ENCODE data around the gene CLEC18A.

The CLEC18A gene

DNA sequence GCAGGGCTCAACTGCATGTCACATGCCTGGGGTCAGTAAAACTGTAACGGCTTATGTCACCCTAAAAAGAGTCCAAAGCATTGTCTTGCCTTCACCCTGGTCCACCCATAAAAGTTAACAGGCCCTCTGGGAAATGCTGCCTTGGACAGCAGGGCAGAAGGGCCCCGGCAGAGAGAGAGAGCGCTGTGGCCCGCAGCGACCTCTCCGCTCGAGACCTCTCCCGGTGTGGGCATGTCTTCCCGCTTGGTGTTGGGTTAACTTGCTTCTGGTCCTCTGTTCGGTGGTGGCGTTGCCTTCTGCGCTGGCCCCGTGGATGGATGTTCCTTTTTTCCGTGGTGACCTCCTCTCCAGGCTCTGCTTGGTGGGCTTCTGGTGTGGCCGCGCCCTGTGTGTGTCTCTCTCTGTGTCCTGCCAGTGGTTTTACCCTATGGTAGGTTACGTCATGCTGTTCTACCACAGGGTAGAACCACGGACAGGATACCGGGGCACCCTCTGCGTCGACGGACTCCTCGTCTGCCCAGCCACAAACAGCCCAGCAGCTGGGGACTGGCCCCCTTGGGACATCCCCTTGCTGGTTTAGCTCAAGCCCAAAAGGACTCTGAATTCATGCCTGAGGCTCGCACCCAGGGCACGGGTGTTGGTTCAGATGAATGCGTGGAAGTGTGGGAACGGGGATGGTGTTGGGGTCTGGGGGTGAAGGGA, 18.3 kb upstream of the CLEC18A start:
- no peaks in the 10 kb centered on the region for H3K4me1 ChIP-seq (ENCODE audit: control insufficient read depth, low read length)
- H3F3A ChIP-seq (ENCODE audit: control insufficient read depth, insufficient read depth), result no peaks in the 10 kb centered on the region
- no peak overlapping the region for H3K4me3 ChIP-seq (ENCODE audit: low read length)
- TF ChIP-seq EZH2phosphoT487 (IDR thresholded peaks at IDR 0.05; ENCODE audit: borderline replicate concordance, low read length), result no peak
- H3K9me3 ChIP-seq (ENCODE audit: control insufficient read depth, insufficient read depth, low read length), result no peaks in the 10 kb centered on the region
- H3K9me2 ChIP-seq (replicated peaks; ENCODE audit: control insufficient read depth, low read length), result no peaks in the 10 kb centered on the region
- no peaks in the 10 kb centered on the region for H3K79me2 ChIP-seq (ENCODE audit: control insufficient read depth, low read length)
- H4K20me1 ChIP-seq (ENCODE audit: control insufficient read depth, insufficient read depth, low read depth, low read length), result no peaks in the 10 kb centered on the region
- H3K36me3 ChIP-seq (ENCODE audit: control insufficient read depth, low read length), result peaks cover 10% of the 10 kb centered on the region; the same call in 1 of the 2 replicates
- no peak overlapping the region for H3K4me2 ChIP-seq (ENCODE audit: low read length)
- no peak overlapping the region for H3K27ac ChIP-seq (ENCODE audit: low read depth, low read length)
- H3K27me3 ChIP-seq (ENCODE audit: control insufficient read depth, low read length), result no peaks in the 10 kb centered on the region

DNA sequence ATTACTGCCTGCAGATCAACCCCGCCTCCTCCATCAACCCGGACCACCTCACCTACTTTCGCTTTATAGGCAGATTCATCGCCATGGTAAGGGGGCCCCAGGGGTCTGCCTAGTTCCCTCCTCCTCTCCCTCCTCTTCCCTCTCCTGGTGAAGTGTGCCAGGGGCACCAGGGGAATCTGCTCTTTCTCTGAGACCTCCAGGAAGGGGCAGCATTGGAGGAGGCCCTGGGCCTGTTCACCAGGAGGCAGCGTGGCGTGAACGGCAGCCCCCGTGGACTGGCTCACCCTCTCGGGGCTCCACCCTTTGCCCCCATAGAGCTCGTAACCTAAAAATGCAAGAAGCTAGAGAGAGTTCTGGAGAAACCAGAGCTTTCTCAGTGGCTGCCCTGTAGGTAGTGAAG, 17.1 kb upstream of the CLEC18A start:
- Histone ChIP-seq H3K9me2 (replicated peaks; ENCODE audit: control insufficient read depth, low read length) (no peaks in the 10 kb centered on the region), H3K36me3 (ENCODE audit: control insufficient read depth, low read length) (peaks cover 15% of the 10 kb centered on the region; the same call in 1 of the 2 replicates), H3K27me3 (ENCODE audit: control insufficient read depth, low read length) (no peaks in the 10 kb centered on the region), H3K4me2 (ENCODE audit: low read length) (no peak overlapping the region), H3K4me1 (ENCODE audit: control insufficient read depth, low read length) (no peaks in the 10 kb centered on the region), H3K4me3 (ENCODE audit: low read length) (no peak overlapping the region), H3K79me2 (ENCODE audit: control insufficient read depth, low read length) (no peaks in the 10 kb centered on the region), H3F3A (ENCODE audit: control insufficient read depth, insufficient read depth) (no peaks in the 10 kb centered on the region), H3K27ac (ENCODE audit: low read depth, low read length) (no peak overlapping the region), H3K9me3 (ENCODE audit: control insufficient read depth, insufficient read depth, low read length) (no peaks in the 10 kb centered on the region), H4K20me1 (ENCODE audit: control insufficient read depth, insufficient read depth, low read depth, low read length) (no peaks in the 10 kb centered on the region)
- TF ChIP-seq, protein P1, sequence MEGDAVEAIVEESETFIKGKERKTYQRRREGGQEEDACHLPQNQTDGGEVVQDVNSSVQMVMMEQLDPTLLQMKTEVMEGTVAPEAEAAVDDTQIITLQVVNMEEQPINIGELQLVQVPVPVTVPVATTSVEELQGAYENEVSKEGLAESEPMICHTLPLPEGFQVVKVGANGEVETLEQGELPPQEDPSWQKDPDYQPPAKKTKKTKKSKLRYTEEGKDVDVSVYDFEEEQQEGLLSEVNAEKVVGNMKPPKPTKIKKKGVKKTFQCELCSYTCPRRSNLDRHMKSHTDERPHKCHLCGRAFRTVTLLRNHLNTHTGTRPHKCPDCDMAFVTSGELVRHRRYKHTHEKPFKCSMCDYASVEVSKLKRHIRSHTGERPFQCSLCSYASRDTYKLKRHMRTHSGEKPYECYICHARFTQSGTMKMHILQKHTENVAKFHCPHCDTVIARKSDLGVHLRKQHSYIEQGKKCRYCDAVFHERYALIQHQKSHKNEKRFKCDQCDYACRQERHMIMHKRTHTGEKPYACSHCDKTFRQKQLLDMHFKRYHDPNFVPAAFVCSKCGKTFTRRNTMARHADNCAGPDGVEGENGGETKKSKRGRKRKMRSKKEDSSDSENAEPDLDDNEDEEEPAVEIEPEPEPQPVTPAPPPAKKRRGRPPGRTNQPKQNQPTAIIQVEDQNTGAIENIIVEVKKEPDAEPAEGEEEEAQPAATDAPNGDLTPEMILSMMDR (IDR thresholded peaks at IDR 0.05; ENCODE audit: low read depth, low read length, poor library complexity, severe bottlenecking), result no peak
- TF ChIP-seq EZH2phosphoT487 (IDR thresholded peaks at IDR 0.05; ENCODE audit: borderline replicate concordance, low read length), result no peak

GRCh38 chr16:69934751-69935150, 16.4 kb upstream of the CLEC18A start:
- no peak for TF ChIP-seq EZH2phosphoT487 (IDR thresholded peaks at IDR 0.05; ENCODE audit: borderline replicate concordance, low read length)
- TF ChIP-seq, protein P1 (IDR thresholded peaks at IDR 0.05; ENCODE audit: low read depth, low read length, poor library complexity, severe bottlenecking), result no peak
- Histone ChIP-seq H3K4me3 (ENCODE audit: low read length) (no peak overlapping the region), H3K4me1 (ENCODE audit: control insufficient read depth, low read length) (no peaks in the 10 kb centered on the region), H3K9me2 (replicated peaks; ENCODE audit: control insufficient read depth, low read length) (no peaks in the 10 kb centered on the region), H3F3A (ENCODE audit: control insufficient read depth, insufficient read depth) (no peaks in the 10 kb centered on the region), H3K79me2 (ENCODE audit: control insufficient read depth, low read length) (no peaks in the 10 kb centered on the region), H3K27ac (ENCODE audit: low read depth, low read length) (no peak overlapping the region), H3K9me3 (ENCODE audit: control insufficient read depth, insufficient read depth, low read length) (no peaks in the 10 kb centered on the region), H3K36me3 (ENCODE audit: control insufficient read depth, low read length) (peaks cover 19% of the 10 kb centered on the region), H4K20me1 (ENCODE audit: control insufficient read depth, insufficient read depth, low read depth, low read length) (no peaks in the 10 kb centered on the region), H3K27me3 (ENCODE audit: control insufficient read depth, low read length) (no peaks in the 10 kb centered on the region), H3K4me2 (ENCODE audit: low read length) (no peak overlapping the region)

- Histone ChIP-seq H3K4me2 (ENCODE audit: low read length) (no peak overlapping the region), H3F3A (ENCODE audit: control insufficient read depth, insufficient read depth) (no peaks in the 10 kb centered on the region), H3K27me3 (ENCODE audit: control insufficient read depth, low read length) (no peaks in the 10 kb centered on the region), H3K9me3 (ENCODE audit: control insufficient read depth, insufficient read depth, low read length) (no peaks in the 10 kb centered on the region), H3K27ac (ENCODE audit: low read depth, low read length) (no peak overlapping the region), H3K4me3 (ENCODE audit: low read length) (no peak overlapping the region), H3K9me2 (replicated peaks; ENCODE audit: control insufficient read depth, low read length) (no peaks in the 10 kb centered on the region), H3K4me1 (ENCODE audit: control insufficient read depth, low read length) (no peaks in the 10 kb centered on the region), H3K79me2 (ENCODE audit: control insufficient read depth, low read length) (no peaks in the 10 kb centered on the region), H3K36me3 (ENCODE audit: control insufficient read depth, low read length) (peaks cover 22% of the 10 kb centered on the region), H4K20me1 (ENCODE audit: control insufficient read depth, insufficient read depth, low read depth, low read length) (no peaks in the 10 kb centered on the region)
- TF ChIP-seq, protein P1 (IDR thresholded peaks at IDR 0.05; ENCODE audit: low read depth, low read length, poor library complexity, severe bottlenecking), result no peak
- no peak for TF ChIP-seq EZH2phosphoT487 (IDR thresholded peaks at IDR 0.05; ENCODE audit: borderline replicate concordance, low read length)
Measured at GRCh38 chr16:69935278-69935711, 15.8 kb upstream of the CLEC18A start.

Measured in DOHH2 (cell line).